NCI-H510A treated with DMSO at 0.1 percent for 48 hours (cell line): Measurements from ENCODE around the gene ARPC1A.

Experiments
- DNase-seq: peaks from one replicate; lab custom pipeline; 2025; lab: John Stamatoyannopoulos, UW

The ARPC1A gene

GRCh38 chr7:99410635-99411034 is 84.9 kb downstream of the ARPC1A start:
- DNase-seq = no peak

- DNase-seq = peak; percentile 25
These were observed 89.9 kb downstream of the ARPC1A start for GRCh38 chr7:99415513-99416127.
